ENCODE results near the gene OSBPL2. TPM values are rescaled to one million over a fixed set of nuclear protein-coding genes. Genes with fewer than 3 reads are reported as not detected.

Gene OSBPL2
- total RNA-seq, 1 experiment from 2014 or later = 26.3 TPM

- ChIA-PET POLR2A (ENCODE audit: low non-redundant PET) (no interaction called here), CTCF (no interaction called here)
- Histone ChIP-seq H3K9me3 (ENCODE audit: low read depth, low read length, poor library complexity, severe bottlenecking) (no peaks in the 10 kb centered on the region), H3K4me3 (ENCODE audit: low read depth, low read length, poor library complexity, severe bottlenecking) (no peak overlapping the region), H3K27me3 (replicated peaks; ENCODE audit: insufficient read depth, low read depth, low read length, poor library complexity) (no peaks in the 10 kb centered on the region), H3K36me3 (ENCODE audit: insufficient read depth, low read length, poor library complexity, severe bottlenecking) (no peaks in the 10 kb centered on the region), H3K27ac (ENCODE audit: low read depth, low read length, poor library complexity, severe bottlenecking) (no peak overlapping the region), H3K4me1 (ENCODE audit: insufficient read depth, low read length, poor library complexity, severe bottlenecking) (no peaks in the 10 kb centered on the region)
- TF ChIP-seq CTCF (conservative IDR thresholded peaks at IDR 0.05; ENCODE audit: low read depth, low read length) (no peak), EZH2 (IDR thresholded peaks at IDR 0.05; ENCODE audit: borderline replicate concordance, low read depth, low read length, poor library complexity, severe bottlenecking) (no peak)
- intact Hi-C loops (cut with micrococcal nuclease; ENCODE audit: unreplicated experiment) = no loop called here
- no TSS peak for BruUV-seq (replicated peaks)
- DNase-seq (ENCODE audit: low spot score) = no peak
These were observed 17.7 kb downstream of the OSBPL2 start for GRCh38 chr20:62255976-62256375.

DNA sequence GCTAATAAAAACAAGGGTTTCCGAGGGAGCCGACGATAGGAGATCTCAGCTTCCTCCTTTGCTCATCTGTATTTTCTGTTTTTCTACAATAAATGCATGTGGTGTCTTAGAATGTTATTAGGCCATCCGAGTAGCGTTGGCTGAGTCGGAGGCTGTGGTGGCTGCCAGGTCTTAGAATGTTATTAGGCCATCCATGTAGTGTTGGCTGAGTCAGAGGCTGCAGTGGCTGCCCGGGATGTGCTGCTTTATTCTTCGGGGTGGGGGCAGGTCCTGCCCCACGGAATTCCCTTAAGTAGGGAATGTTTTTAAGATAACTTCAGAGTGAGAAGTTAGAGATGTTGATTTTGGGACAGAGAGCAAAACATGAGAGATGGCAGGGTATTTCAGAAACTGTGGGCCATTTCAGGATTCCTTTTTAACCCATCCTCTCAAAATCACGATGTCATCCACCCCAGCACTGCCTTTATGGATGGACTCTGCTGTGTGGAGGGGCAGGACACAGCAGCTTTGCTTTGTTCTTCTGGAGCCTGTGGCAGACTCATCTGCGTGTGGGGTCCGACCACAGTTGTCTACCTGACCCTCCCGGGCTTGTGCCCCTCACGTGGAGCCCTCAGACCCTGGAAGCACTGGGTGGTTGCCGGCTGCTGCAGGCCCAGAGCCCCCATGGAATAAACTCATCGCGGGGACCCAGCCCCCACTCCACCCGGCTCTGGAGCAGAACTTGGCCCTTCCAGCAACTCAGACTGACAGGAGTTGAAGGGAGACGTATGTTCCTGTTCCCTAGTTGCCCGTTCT, 20.4 kb downstream of the OSBPL2 start:
- CTCF ChIA-PET = no interaction called here

DNA sequence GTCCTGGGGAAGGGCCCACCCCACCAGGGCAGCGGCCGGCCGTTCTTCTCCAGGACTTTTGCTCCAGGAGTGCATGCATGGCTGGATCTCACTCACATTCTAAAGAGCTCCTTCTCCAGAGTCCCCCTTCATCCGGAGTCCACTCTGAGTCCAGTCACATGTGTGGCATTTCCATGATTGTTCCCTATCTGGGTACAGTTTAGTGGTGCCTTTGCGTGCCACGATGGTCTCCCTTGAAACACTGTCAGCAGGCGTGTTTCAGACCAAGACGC, 20.9 kb downstream of the OSBPL2 start:
- Histone ChIP-seq H3K27ac (ENCODE audit: low read depth, low read length, poor library complexity, severe bottlenecking) (no peak overlapping the region), H3K4me3 (ENCODE audit: low read depth, low read length, poor library complexity, severe bottlenecking) (no peak overlapping the region), H3K9me3 (ENCODE audit: low read depth, low read length, poor library complexity, severe bottlenecking) (no peaks in the 10 kb centered on the region), H3K27me3 (replicated peaks; ENCODE audit: insufficient read depth, low read depth, low read length, poor library complexity) (no peaks in the 10 kb centered on the region), H3K4me1 (ENCODE audit: insufficient read depth, low read length, poor library complexity, severe bottlenecking) (no peaks in the 10 kb centered on the region), H3K36me3 (ENCODE audit: insufficient read depth, low read length, poor library complexity, severe bottlenecking) (no peaks in the 10 kb centered on the region)
- no peak for TF ChIP-seq EZH2 (IDR thresholded peaks at IDR 0.05; ENCODE audit: borderline replicate concordance, low read depth, low read length, poor library complexity, severe bottlenecking)
- TF ChIP-seq CTCF (conservative IDR thresholded peaks at IDR 0.05; ENCODE audit: low read depth, low read length) = no peak
- POLR2A ChIA-PET (ENCODE audit: low non-redundant PET) = no interaction called here
- no peak for DNase-seq (ENCODE audit: low spot score)
- CTCF ChIA-PET = no interaction called here
- intact Hi-C loops (cut with micrococcal nuclease; ENCODE audit: unreplicated experiment) = no loop called here
- BruUV-seq (replicated peaks) = no TSS peak

More for the DNA sequence above, 20.4 kb downstream of the OSBPL2 start:
- BruUV-seq (replicated peaks) = no TSS peak
- Histone ChIP-seq H3K4me1 (ENCODE audit: insufficient read depth, low read length, poor library complexity, severe bottlenecking) (no peaks in the 10 kb centered on the region), H3K27me3 (replicated peaks; ENCODE audit: insufficient read depth, low read depth, low read length, poor library complexity) (no peaks in the 10 kb centered on the region), H3K4me3 (ENCODE audit: low read depth, low read length, poor library complexity, severe bottlenecking) (no peak overlapping the region), H3K36me3 (ENCODE audit: insufficient read depth, low read length, poor library complexity, severe bottlenecking) (no peaks in the 10 kb centered on the region), H3K27ac (ENCODE audit: low read depth, low read length, poor library complexity, severe bottlenecking) (no peak overlapping the region), H3K9me3 (ENCODE audit: low read depth, low read length, poor library complexity, severe bottlenecking) (no peaks in the 10 kb centered on the region)
- DNase-seq (ENCODE audit: low spot score) = no peak
- TF ChIP-seq CTCF (conservative IDR thresholded peaks at IDR 0.05; ENCODE audit: low read depth, low read length) = no peak
- no peak for TF ChIP-seq EZH2 (IDR thresholded peaks at IDR 0.05; ENCODE audit: borderline replicate concordance, low read depth, low read length, poor library complexity, severe bottlenecking)
- POLR2A ChIA-PET (ENCODE audit: low non-redundant PET) = no interaction called here
- intact Hi-C loops (cut with micrococcal nuclease; ENCODE audit: unreplicated experiment) = no loop called here
